TTC549 (cell line): ENCODE results near the gene CERK.
"Not testable (repeated sequence)": the region's sequence is repeated elsewhere in the genome, so short reads cannot be mapped to it uniquely, and the experiment has no call there.

Experiments
- FAIRE-seq: peaks from 2 replicates; lab custom pipeline; 2012; peaks lifted over from hg19 to GRCh38; lab: Jason Lieb, UNC

CERK gene

DNA sequence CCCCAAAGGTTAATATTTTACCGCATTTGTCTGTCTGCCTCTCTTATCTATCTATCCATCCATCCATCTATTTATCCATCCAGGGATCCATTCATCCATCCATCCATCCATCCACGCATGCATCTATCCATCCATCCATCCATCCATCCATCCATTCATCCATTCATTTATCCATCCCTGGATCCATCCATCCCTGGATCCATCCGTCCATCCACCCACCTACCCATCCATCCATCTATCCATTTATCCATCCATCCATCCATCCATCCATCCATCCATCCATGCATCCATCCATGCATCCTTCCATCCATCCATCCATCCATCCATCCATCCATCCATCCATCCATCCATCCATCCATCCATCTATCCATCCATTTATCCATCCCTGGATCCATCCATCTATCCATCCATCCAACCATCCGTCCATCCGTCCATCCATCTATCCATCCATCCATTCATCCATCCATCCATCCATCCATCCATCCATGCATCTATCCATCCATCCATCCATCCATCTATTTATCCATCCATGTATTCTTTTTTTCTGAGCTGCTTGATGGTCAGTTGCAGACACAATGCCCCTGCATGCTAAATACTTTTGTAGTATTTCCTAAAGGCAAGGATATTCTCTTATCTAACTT lies 95.1 kb downstream of the CERK start:
- FAIRE-seq: not testable (repeated sequence)

GRCh38 chr22:46641811-46642266 lies 96.2 kb downstream of the CERK start:
- FAIRE-seq: no peak

- no peak for FAIRE-seq
Observed at GRCh38 chr22:46640293-46641055, 97.6 kb downstream of the CERK start.

DNA sequence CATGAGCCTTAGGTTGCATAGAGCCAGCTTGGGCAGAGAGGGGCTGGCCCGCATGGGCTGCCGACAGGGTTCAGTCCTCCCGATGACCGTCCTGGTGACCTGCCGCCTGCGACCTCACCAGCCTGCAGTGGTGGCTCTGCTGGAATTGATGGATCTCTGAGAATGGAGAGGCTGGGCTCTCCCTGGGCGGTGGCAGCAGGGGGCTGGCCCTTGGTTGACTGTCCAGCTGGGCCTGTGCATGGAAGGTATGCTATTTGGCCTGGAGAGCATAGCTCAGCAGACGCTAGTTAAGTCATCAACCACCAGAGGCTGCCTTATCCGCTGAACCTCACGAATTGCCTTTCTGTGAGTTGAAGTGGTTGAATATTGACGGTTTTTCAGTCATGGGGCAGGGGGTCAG lies 98.2 kb downstream of the CERK start:
- no peak for FAIRE-seq

DNA sequence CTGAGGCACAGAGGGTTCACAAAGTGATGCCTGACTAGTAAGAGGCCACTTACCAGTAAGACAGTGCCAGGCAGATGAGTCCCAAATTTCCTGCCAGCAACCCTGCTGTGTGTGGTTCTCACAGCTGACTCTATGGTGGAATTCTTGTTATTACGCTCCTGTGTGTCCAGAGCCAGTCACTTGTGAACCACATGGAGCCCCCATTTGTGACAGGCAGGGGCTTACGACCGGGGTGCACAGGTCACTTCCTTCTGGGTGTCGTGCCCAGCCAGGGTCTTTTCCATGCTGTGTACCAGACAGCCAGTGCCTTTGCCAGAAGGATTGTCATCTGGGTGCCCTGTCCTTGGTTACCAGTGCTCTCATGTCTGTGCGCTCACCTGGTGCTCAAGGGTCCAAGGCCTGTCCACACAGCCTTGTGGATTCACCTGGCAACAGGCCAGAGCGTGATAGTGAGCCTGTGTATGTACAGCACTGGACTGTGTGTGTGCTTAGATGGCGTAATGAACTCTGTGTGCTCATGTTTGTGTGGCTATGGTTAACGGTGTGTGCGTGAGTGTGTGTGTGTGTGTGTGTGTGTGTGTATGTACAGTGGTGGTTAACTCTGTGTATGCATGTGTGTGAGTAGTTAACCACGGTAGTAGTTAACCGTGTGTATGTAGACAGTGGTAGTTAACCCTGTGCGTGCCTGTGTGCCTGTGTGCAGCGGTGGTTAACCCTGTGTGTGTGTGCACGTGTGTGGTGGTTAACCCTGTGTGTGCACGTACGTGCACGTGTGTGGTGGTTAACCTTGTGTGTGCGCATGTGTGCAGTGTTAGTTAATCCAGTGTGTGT lies 99.2 kb downstream of the CERK start:
- no peak for FAIRE-seq

DNA sequence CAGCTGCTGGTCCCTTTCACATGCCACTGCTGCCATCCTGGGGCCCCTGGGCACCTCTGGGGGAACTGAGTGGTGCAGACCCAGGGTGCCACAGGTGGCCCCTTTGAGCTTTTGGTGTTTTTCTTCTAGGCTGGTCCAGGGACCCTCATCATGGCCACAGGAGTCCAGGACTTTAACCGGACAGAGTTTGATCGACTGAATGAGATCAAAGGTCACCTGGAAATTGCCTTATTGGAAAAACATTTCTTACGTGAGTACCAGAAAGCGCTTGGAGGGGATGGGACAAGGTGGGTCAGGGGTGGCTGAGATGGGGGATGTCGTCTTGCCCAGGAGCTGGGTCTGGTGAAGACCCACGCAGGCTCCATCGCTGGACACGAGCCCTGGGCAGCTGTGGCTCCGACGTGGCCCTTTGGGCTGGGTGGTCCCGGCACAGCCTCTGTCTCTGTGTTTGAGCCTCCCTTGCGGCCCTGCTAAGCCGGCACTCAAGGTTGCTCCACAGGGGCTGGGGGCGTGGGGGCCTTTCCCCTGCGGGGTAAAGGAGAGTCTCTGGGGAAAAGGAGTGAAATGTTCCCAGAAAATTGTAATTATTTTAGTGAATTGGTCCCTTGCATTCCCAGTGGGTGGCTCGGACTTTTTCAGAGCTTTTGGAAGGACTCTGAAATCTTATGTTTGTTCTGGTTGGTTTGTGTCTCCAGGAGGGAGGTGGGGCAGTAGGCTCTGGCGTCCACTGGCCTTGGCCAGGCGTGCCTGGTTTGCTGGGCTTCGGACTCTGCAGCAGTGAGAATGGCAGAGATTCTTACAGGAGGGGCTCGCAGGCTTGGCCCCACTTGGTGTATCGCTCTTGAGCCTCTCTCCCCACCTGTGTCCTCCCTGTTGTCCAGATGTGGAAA lies 100.1 kb downstream of the CERK start:
- no peak for FAIRE-seq

DNA sequence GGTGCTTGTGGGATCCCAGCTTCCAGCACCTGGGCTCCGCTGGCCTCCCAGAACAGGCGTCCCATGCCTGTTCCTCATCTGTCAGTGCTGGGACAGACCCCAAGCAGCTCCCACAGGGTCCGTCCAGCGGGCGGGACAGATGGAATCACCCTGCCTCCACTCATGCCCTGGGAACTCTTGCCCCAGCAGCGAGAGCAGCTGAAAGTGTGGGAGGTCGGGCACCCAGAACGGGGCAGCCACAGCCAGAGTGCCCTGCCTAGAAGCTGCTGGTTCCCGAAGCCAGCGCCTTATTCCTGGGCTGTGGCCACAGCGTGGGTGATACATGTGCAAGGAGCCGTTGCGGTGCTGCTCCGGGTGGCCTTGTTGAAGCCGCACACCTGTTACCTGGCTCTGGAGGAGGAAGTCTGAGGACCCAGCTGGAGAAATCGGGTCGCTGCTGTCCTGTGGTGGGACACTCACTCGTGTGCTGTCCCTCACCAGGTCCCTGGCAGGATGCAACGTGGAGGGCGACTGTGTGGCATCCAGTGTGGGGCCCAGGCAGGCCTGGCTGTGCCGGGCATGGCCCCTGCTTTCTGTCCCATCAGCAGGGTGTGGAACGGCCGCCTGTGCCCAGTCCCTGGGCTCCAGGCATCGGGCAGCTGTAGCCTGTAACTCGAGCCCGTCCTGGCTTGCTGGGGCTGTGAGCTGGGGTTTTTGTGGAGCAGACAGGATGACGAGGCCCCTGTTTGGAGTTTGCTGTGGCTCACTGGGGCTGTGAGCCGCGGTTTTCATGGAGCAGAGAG lies 101.6 kb downstream of the CERK start:
- no peak for FAIRE-seq

DNA sequence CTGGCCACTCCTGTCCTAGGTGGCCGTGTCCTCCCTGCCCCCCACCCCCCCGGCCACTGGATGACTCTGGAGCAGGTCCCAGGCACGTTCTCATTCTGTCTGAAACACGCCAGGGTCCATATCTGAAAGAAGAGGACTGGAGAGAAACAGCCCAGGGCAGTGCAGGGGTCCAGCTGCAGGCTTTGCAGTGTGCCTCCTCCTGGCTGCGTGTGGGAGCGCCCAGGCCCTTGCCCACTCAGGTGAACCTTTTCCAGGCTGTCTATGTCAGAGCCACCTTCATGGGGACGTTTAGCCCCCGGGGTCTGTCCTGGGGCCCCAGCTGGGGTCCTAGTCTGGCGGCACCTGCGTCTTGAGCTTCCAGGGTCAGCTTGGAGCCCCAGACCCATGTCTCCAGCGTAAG lies 102.3 kb downstream of the CERK start:
- FAIRE-seq: no peak

DNA sequence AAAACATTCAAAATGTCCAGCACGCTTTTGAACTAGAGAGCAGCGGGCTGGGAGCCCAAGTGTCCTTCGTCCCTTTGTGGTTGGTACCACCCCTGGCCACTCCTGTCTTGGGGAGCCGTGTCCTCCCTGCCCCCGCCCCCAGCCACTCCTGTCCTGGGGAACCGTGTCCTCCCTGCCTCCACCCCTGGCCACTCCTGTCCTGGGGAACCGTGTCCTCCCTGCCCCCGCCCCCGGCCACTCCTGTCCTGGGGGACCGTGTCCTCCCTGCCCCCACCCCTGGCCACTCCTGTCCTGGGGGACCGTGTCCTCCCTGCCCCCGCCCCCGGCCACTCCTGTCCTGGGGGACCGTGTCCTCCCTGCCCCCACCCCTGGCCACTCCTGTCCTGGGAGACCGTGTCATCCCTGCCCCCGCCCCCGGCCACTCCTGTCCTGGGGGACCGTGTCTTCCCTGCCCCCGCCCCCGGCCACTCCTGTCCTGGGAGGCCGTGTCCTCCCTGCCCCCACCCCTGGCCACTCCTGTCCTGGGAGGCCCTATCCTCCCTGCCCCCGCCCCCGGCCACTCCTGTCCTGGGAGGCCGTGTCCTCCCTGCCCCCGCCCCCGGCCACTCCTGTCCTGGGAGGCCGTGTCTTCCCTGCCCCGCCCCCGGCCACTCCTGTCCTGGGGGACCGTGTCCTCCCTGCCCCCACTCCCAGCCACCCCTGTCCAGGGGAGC lies 102.9 kb downstream of the CERK start:
- FAIRE-seq: not testable (repeated sequence)
